Stimulated activated CD8-positive, alpha-beta memory T cell treated with anti-CD3 and anti-CD28 coated beads, Interleukin-2, amount 100 ng/mL, for 1 hour (primary cell): Measurements from ENCODE around the gene ANKRD49.

Experiments
- DNase-seq, 2 donors: peaks; one replicate each; pipeline ENCODE4 v3.0.0-alpha.2; 2020; ENCODE audit warnings: low read depth in 2 of 2

The ANKRD49 gene, protein sequence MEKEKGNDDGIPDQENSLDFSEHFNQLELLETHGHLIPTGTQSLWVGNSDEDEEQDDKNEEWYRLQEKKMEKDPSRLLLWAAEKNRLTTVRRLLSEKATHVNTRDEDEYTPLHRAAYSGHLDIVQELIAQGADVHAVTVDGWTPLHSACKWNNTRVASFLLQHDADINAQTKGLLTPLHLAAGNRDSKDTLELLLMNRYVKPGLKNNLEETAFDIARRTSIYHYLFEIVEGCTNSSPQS

DNA sequence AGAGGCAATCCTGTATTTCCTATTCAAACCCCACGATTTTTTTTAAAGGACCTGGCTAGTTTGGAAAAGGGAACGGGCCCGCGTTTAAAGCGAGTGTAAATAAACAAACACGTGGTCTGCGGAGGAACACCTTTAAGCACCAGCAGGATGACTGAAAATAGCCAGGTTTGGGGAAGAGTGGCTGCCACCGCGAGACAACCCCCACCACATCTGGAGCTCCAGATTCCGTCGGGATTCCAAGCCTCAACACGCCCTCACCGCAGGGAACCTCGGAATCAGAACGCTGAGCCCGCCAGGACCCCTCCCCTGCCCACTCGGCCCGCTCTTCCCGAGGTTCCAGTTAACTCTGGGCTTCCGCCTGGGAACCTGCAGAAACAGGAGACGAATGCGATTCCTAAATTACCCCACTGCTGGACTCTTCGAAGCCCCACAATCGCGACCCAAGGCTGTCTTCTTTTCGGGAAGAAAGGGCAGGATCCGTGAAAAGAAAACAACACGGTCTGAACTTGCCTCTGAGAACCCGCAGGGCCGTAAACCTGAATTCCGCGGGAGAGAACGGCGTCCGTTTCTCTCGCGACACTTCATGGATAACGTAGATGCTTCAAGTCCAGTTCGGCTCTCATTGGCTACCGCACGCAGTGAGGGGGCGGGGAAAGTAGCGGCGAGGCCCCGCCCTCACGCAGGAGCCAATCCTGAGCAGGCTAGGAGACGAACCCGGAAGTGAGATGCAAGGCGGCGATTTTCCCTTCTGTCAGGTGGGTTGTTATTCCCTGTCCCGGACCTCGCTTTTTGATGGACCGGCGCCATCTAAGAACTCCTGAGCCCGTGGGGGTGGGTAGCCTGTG lies at the start of gene ANKRD49, which contains the start of gene MRE11:
ANKRD49 (plus strand) TSS at position 704 of the 845 bp plus-strand sequence. CDS start 2,710 bp downstream, outside the sequence.
MRE11 (minus strand) TSS at position 564 of the 845 bp plus-strand sequence. CDS start 1,043 bp downstream, outside the sequence.
- peak; percentile 90 for DNase-seq

DNA sequence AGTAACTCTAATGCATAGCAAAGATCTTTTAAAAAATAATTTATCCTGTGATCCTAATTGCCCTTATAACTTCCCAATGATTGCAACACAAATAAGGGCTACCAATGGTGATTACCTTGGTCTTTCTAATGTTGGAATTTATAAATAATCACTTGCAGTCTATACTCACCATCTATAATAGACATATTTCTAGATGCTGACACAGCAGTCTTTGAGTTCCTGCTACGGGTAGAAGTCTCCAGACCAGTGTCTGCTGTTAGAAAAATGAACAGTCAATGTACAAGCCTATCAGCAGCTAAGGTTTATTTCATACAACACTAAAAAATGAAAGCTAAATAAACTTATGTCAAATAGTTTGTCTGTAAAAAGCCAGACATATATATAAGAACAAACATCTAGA lies 48.1 kb upstream of the ANKRD49 start:
- DNase-seq, result no peak

DNA sequence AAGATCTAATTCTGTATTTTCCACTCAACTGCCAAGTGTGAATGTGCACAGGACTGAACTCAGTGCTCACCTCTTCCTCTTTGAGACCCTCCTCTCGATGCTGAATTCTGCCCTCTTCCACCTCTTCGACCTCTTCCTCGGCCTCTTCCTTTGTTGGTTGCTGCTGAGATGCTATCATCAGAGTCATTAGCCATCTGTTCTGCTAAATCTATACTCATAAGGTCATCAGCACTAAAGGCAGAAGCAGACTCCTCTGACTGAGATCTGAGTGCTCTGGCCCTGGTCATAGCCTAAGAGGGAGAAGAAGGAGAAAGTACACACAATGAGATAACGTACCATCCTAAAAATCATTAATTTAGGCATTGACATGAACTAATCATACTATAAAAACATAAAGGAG lies 46.6 kb upstream of the ANKRD49 start:
- DNase-seq, result no peak

DNA sequence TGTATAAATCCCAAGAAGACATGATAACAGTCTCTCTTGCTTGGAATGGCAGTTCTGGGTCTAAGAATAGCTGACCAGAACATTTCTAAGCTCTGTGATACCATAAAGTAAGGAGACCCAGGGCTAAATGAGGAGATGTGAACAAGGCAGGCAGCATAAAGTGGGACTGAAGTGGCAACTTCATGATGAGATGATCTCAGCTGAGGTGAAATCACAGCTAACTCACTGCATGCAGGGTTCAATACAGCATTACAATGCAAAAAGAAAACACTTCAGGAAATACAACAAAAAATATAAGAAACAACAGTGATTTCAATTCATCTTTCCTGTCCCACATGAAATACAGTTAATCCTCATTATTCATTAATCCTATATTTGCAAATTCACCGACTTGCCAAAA lies 44.8 kb upstream of the ANKRD49 start:
- DNase-seq, result no peak

DNA sequence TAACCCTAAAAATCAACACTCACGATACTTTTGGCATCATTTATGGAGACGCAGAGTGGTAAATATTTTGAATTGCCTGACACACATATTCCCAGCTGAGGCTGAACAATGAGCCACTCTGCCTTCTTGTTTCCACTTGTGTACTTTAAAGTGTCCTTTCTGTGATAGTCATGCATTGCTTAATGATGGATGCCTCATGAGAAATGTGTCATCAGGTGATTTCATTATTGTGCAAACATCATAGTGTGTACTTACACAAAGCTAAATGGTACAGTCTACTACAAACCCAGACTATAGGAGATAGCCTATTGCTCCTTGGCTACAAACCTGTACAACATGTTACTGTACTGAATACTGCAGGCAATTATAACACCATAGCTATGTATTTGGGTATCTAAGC lies 44.3 kb upstream of the ANKRD49 start:
- DNase-seq, result no peak

DNA sequence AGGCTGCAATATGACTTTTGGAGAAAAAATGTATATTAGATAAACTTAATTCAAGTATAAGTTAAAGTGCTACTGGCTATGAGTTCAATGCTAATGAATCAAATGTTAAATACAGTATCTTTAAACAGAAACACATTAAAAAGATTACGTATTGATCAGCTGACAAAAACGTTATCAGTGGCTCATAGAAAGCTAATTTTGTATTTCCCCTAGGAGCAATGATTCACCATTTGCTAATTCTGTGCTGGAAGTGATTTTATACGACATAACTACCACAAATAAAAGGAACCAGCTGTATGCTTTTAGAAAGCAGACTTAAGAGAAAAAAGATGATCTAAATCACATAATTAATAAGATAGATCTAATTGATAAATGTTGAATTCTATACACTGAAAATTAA lies 43.7 kb upstream of the ANKRD49 start:
- no peak for DNase-seq

DNA sequence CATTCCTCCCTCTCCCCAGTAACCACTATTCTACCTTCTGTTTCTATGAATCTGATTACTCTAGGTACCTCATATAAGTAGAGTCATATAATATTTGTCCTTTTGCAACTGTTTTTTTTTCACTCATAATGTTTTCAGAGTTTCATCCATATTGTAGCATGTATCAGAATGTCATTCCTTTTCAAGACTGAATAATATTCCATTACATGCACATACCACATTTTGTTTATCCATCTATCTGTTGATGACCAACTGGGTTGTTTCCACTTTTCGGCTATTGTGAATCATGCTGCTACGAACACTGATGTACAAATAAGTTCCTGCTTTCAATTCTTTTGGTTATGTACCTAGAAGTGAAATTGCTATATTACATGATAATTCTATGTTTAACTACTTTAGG lies 40.8 kb upstream of the ANKRD49 start:
- no peak for DNase-seq

DNA sequence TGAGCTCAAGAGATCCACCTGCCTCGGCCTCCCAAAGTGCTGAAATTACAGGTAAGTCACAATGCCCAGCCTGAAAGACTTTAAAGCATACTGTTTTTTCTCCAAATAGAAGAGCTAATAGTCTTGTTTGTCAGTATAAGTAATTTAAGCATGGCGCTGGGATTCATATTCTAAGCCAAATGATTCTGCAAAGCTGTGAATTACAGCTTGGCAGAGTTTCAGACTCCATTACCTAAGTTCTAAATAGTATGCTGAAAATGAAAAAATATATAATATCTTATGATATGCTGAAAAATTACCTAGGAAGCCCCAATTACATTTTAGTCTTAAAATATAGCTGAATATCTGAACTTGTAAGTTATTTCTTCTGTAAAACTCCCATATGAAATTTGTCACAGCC lies 39.5 kb upstream of the ANKRD49 start:
- no peak for DNase-seq

DNA sequence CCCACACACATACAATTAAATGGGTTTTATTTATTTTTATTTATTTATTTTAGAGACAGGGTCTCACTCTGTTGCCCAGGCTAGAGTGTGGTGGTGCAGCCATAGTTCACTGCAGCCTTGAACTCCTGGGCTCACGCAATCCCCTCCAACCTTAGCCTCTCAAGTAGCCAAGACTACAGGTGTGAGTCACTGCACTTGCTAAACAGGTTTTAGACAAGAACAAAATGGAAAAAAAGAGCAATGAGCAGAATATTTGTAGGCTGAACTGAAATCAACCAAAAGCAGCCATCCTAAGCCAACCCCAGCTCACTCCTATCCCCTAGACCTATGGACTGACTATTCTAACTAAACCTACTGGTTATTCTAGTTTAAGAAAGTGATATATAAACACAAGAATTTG lies 37.9 kb upstream of the ANKRD49 start:
- no peak for DNase-seq

DNA sequence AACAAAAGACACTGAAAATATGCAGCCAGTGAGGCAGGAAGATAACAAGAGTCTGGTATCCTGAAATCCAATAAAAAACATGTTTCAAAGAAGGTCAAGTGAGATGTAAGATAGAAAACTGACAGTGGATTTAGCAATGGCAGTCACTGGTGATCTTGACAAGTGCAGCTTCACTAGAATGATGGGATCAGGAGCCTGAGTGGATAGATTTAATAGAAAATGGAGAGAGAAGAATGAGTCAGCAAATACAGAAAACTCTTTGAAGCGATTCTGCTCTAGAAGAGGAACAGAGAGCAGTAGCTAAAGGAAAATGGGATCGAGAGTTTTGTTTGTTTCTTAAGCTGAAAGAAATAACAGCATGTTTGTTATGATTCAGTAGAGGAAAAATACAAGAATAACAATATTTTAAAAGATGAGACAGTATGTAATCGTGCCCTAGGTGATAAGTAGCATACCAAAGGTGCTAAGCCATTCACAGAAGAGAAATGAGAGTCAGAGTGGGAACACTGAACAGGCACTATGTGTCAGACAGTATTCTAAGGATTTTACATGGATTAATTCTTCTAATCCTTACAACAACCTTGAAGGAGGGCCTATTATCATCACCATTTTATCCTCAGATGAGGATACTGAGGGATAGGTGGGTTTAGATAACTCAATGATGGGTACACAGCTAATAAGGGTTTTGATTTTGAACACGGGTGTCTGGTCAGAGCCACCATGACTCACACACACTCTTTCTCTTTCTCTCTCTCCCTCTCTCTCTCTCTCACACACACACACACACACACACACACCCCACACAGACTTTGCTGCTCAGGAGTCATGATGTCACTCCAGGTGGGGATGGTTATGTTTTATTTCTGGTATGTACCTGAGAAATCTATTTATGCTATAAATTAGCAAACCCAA lies 36.4 kb upstream of the ANKRD49 start:
- no peak for DNase-seq

DNA sequence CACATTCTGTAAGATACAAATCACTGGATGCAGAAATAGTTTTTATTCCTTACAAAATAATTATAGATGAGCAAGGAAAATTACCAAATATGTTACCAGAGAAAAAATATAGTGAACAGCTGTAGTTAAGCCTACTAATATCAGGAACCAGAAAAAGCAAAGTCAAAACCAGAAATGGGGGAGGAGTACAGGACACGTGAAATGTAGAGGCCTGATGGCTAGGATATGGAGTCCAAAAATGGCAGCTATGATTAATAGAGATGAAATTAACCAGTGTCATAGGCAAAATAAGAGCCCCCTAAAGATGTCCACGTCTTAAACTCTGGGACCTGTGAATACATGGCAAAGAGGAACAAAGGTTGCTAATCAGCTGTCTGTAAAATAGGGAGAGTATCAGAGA lies 34.2 kb upstream of the ANKRD49 start:
- no peak for DNase-seq

DNA sequence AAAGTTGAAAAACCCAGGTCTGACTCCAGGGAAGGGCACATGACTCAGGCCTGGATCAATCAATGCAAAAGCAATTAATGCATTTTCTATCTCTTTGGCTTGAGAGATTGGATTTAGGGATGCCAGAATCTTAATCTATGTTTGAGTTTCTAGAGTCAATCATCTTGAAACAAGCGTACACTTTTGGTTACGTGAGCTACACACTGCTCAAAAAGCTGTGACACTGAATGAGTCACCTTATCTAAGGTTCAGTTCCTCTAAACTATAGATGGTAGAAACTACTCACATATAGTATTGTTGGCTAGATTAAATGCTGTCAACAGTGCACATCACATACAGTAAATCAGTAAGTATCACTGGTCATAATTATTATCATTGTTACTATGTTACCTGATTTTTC lies 24.4 kb upstream of the ANKRD49 start:
- no peak for DNase-seq

DNA sequence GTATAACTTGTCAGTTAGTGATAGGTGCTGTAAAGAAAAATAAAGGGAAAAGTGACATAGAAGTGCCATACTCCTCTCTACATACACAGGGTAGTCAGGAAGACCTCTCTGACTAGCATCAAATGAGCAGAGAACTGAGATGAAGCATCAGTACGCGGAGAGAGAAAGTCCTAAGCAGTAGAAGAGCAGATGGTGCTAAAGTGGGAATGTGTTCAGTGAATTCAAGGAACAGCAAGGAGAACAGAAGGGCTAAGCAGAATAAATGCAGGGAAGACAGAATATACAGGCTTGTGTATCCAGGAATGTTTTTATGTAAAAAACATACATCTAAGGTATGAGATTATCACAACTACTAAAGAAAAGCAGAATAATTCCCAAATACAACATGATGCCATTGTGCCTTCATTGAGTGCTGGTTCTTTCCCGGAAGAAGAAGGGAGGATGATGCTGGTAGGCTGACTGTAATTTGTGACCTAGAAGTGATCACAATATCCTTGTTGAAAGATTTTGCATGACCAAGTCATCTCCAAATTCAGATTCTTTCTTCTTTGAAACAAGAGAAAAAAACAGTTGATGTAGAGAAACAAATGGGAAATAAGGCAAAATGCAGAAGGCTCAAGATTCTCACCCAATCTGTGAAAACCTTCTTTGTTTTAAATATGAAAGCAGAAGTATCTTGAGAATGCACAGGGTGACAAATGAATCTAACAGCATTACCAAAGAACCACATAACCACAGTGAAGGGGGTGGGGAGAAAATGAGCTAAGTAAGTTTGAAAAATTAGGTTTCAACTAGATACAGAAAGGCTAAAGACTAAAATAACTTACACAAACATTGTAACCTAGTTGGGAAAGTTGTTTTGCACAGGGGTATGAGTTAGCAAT lies 20.6 kb upstream of the ANKRD49 start:
- DNase-seq, result no peak

DNA sequence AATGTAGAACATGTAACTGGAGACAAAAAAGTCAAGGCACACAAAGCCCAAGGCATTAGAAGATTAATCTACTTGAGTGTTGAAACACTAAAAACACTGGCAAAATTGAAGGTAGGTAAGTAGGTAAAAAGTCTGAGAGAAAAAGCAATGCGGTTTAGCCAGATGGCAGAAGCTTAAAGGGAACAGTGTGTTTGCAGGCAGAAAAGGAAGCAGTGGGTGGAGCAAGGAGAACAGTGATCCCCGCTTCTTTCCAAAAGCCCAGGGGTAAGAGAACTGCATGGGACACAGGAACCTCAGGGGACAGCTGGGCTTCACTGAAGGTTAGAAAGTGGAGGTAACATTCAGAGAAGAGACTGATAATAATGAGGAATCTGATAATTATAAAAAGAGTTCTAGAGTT lies 16.2 kb upstream of the ANKRD49 start:
- DNase-seq, result no peak

DNA sequence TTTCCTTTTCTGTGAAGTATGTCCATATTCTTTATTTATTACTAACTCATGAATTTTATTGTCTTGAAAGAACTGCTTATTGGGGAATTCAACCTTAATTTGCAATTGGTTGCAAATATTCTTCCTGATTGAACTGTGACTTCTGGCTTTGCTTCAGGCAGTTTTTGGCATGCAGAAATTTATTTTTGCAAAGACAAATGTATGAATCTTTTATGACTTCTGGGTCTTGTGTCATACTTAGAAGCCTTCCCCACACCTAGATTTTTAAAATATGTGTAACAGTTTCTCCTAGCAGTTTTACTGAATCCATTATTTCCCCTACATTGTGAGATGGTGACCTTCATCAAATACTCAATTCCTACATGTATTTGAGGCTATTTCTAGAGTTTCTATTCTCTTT lies 12.4 kb upstream of the ANKRD49 start:
- no peak for DNase-seq

DNA sequence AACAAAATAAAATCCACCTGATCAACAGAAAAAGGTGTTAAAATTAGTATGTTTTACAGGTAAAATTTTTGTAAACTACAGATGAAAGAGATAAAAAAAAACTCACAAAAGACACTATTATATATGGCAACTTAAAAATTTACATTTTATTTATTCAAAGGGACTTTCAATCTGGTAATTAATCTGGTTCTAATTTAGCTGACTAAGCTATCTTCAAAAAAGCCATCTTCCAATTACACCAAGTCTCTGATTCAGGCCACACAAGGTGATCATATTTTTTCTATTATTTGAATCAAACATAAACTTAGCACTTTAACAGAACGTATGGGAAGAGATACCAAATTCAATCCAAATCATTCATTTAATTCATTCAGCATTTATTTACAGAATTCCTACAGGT lies 7.7 kb upstream of the ANKRD49 start:
- no peak for DNase-seq

DNA sequence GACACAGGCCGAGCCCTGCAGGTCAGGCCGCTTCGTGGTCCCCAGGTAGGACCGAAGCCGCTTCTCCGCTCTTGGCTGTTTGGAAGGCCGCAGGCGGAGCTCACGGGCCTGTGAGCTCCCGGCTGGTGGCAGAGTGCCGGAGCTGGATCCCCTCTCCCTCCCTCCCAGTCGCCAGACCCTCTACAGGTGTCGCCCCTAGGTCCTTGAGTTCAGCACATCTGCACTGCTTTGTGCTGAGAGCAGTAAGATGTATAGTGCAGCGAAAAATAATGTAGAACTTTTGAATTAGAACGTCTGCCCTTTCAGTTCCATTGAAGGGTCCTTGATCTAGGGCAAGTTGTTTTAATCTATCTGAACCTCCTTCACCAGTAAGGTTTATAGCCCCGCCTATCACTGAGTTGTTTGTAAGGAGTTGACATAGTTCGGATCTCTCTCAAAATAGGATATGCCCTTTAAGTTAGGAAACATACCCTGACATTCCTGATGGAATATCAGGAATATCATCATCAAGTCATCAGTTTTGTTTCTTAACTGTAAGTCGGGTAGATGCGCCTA lies 419 bp downstream of the ANKRD49 start:
- DNase-seq, result no peak

DNA sequence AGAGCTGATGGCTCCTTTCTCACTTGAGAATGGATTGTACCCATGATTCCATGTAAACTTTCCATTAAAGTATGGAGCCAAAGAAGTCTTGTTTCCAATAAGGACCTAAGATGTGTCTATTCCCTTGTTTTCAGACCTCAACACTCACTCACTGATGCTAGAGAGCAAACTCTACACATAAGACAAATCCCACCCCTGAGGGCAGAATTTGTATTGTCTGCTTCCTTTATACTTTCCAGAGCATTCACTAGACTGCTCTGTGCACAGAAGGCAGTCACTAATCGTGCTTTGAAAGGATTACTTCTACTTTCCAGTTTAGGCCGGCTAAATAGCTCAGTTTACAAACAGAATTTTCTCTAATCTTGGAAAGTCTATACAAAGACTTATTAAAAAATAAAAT lies 6.4 kb downstream of the ANKRD49 start:
- DNase-seq, result no peak

DNA sequence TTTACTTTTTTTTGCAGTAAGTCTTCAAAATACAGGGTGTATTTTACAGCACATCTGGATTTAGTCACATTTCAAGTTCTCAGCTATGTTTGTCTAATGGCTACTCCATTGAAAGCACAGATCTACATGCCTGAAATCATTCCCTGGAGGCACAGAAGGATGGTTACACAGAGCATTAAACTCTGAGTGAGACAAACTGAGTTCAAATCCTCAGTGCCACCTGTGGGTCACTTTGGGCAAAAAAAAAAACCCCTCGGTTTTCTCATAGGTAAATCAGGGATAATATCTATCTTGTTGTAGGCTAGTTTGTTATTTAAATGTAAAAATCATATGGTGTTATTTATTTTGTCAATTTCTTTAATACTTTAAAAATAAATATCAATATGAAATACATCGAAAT lies 7.7 kb downstream of the ANKRD49 start:
- no peak for DNase-seq

DNA sequence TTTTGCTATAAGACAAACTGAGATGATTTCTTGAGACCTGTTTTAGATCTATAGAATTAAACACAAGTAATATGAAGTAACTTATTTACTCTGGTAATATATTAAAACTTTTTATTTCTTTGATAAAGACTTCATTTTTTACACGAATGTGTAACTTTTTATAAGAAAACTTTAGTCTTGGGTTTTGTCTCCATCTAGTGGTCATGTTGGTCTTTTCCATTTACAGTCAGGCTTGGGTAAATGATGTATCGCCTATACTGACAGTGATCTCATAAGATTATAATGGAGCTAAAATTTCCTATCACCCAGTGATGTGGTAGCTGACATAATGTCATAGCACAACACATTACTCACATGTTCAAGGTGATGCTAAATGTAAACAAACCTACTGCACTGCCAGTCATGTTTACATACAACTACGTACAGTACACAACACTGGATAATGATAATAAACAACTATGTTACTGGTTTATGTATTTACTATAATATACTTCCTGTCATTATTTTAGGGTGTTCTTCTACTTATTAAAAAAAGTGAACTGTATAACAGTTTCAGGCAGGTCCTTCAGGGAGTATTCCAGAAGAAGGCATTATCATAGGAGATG lies 11.0 kb downstream of the ANKRD49 start:
- no peak for DNase-seq
